ENCODE results near the gene TMEM63A. TPM values are rescaled to one million over a fixed set of nuclear protein-coding genes. Genes with fewer than 3 reads are reported as not detected.
A peak's percentile ranks its signal among the peaks of the same experiment; 100 is the strongest.

TMEM63A gene
- total RNA-seq, 5 donors from 2014 or later (not counting 1 experiment from before 2014, with no cell fraction given): 332 to 473 (median 390) TPM

DNA sequence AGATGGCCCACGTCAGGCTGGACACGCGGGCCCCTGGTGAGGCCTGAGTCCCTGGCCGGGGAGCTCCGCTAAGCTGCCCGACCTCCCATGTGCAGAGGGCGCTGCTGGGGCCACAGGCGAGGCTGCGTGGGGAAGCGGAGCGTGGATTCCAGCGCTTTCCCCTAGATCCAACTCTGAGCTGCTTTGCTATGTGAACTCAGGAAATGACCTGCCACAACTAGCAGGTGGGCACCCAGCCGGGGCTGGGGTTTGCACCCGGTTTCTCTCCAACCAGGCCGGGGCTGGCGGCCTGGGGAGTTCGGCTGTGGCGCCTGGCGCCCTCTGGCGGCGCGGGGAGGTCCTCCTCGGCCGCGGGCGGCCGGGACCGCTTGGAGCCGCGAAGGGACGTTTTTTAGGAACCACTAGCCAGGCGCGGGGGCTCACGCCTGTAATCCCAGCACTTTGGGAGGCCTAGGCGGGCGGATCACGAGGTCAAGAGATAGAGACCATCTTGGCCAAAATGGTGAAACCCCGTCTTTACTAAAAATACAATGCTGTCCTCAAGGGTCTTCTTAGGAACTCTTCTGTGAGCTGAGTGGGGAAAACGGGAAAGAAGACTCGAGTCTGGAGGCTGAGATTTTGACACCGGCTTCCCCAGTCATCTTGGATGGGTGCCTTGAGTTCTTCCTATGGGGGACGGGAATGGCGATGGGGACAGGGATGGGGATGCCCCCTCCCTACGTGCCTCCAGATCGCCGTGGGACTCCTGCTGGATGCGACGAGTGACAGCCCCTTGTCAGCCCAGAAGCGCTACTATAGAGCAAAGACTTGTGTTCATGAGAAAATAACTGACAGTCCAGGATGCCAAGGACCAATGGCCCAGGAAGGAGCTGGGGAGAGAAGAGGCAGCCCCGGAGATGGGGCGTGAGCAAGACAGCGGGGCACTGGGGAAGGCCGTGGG is 29.3 kb upstream of the TMEM63A start:
- peak overlapping the region in 1 of 3 donors; percentile 29 for H3K4me3 Mint-ChIP-seq

DNA sequence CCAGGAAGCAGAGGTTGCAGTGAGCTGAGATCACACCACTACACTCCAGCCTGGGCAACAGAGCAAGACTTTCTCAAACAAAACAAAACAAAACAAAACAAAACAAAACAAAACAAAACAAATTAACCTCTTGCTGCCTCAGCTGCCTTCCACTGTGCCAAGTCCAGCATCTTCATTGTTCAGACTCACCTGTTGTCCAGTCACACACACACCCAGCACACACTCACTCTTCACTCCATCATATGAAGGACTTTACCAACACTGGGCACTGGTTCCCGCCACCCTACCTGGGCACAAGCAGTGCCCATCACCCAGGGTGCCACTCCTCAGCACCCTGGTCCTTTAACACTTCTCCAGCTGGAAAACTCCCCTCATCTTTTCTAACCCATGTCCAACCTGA is 27.3 kb upstream of the TMEM63A start:
- H3K4me1 Mint-ChIP-seq: peaks cover 40 to 45% (median 41%) of the 10 kb centered on the region in 3 donors
- CTCF ChIA-PET: interaction anchor here (0.6 to 1.2 kb wide), 5 partner anchors 26 to 427 kb away, joined by 3 to 6 read pairs (median 3); partner anchors contain the start of gene TMEM63A (in 1 of the 2)
- Histone ChIP-seq H3K27me3 (replicated peaks in 1 of 2; ENCODE audit: control insufficient read depth in 2 of 2, extremely low read depth in 1 of 2, insufficient read depth in 2 of 2, low read length in 1 of 2) (no peaks in the 10 kb centered on the region), H3K9me3 (no peaks in the 10 kb centered on the region), H3K4me3 (ENCODE audit: control insufficient read depth in 1 of 2, extremely low read depth in 1 of 2, low read length in 1 of 2) (no peak overlapping the region), H3K36me3 (ENCODE audit: control insufficient read depth in 2 of 2, extremely low read depth in 1 of 2, insufficient read depth in 1 of 2, low read length in 1 of 2) (peaks cover 0 to 2% of the 10 kb centered on the region in 2 donors), H3K27ac (ENCODE audit: low read length) (no peak overlapping the region), H3K4me1 (ENCODE audit: control insufficient read depth in 1 of 2, extremely low read depth in 1 of 2, insufficient read depth in 2 of 2, low read length in 2 of 2) (peaks cover 17 to 33% of the 10 kb centered on the region in 2 experiments)
- peak overlapping the region; percentile 43 to 66 for H3K27ac Mint-ChIP-seq
- H3K36me3 Mint-ChIP-seq: no peaks in the 10 kb centered on the region
- H3K9me3 Mint-ChIP-seq: no peaks in the 10 kb centered on the region
- no peaks in the 10 kb centered on the region for H3K27me3 Mint-ChIP-seq
- peak overlapping the region in 1 of 3 donors; percentile 40 for H3K4me3 Mint-ChIP-seq
- 100% methylated on average over 1 of the region's 1 CpG for WGBS (ENCODE audit: insufficient coverage)
- ATAC-seq (replicated peaks in 1 of 4) (no peak), DNase-seq (no peak)
- POLR2A ChIA-PET: no interaction called here

More for the DNA sequence above, 29.3 kb upstream of the TMEM63A start:
- Histone ChIP-seq H3K4me3 (ENCODE audit: control insufficient read depth in 1 of 2, extremely low read depth in 1 of 2, low read length in 1 of 2) (peak overlapping the region in 1 of 2 donors; percentile 10), H3K36me3 (ENCODE audit: control insufficient read depth in 2 of 2, extremely low read depth in 1 of 2, insufficient read depth in 1 of 2, low read length in 1 of 2) (peaks cover 3 to 4% of the 10 kb centered on the region in 2 donors), H3K4me1 (ENCODE audit: control insufficient read depth in 1 of 2, extremely low read depth in 1 of 2, insufficient read depth in 2 of 2, low read length in 2 of 2) (peaks cover 17 to 27% of the 10 kb centered on the region in 2 experiments), H3K27me3 (replicated peaks in 1 of 2; ENCODE audit: control insufficient read depth in 2 of 2, extremely low read depth in 1 of 2, insufficient read depth in 2 of 2, low read length in 1 of 2) (no peaks in the 10 kb centered on the region), H3K27ac (ENCODE audit: low read length) (no peak overlapping the region), H3K9me3 (no peaks in the 10 kb centered on the region)
- Mint-ChIP-seq H3K9me3 (no peaks in the 10 kb centered on the region), H3K4me1 (peaks cover 31 to 35% (median 35%) of the 10 kb centered on the region in 3 donors), H3K36me3 (peaks cover 11% of the 10 kb centered on the region), H3K27ac (peak overlapping the region in 1 of 2 donors; percentile 66), H3K27me3 (no peaks in the 10 kb centered on the region)
- WGBS (ENCODE audit: insufficient coverage): 50% methylated on average over 46 of the region's 53 CpGs
- ChIA-PET POLR2A (interaction anchor here in 1 of 2 donors (0.5 kb wide), 1 partner anchor 841 kb away, joined by 4 read pairs; no protein-coding TSS in a partner anchor), CTCF (interaction anchor here (0.6 to 1.8 kb wide), 12 partner anchors 9 to 437 kb away, joined by 3 to 10 read pairs (median 4); partner anchors contain the start of genes PYCR2 (in 1 of the 2), SRP9 (in 1 of the 2) and TMEM63A (in 1 of the 2))
- ATAC-seq (replicated peaks in 1 of 4) (peak; percentile 77 to 96 (median 89)), DNase-seq (peak; percentile 25 to 86 (median 67))

DNA sequence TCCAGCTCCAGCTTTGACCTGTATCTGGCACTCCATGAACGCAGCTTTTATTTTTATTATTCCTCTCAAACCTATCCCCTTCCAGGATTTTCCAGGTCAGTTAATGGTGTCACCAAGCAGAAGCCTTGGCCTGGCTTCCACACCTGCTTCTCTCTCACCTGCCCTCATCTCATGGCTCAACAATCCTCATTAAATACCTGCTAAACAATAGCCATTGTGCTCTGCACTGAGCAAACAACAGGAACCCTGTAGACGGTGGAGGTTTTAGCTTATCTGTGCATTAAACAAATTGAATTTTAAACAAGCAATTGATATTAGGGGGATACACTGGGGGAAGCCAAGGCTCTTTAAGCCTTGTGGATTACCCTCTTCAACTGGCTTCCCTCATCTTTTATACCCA is 26.6 kb upstream of the TMEM63A start:
- ATAC-seq (replicated peaks in 1 of 4) (no peak), DNase-seq (no peak)
- Mint-ChIP-seq H3K9me3 (no peaks in the 10 kb centered on the region), H3K4me1 (peaks cover 40 to 46% (median 45%) of the 10 kb centered on the region in 3 donors), H3K27ac (peak overlapping the region in 1 of 2 donors; percentile 22), H3K4me3 (no peak overlapping the region), H3K36me3 (no peaks in the 10 kb centered on the region), H3K27me3 (no peaks in the 10 kb centered on the region)
- H3K4me1 ChIP-seq (ENCODE audit: control insufficient read depth in 1 of 2, extremely low read depth in 1 of 2, insufficient read depth in 2 of 2, low read length in 2 of 2): peaks cover 17 to 33% of the 10 kb centered on the region in 2 experiments
- CTCF ChIA-PET: interaction anchor here (0.6 to 1.2 kb wide), 2 partner anchors 21 to 427 kb away, joined by 3 to 6 read pairs; no protein-coding TSS in a partner anchor
- POLR2A ChIA-PET: no interaction called here
- 100% methylated on average over 1 of the region's 2 CpGs for WGBS (ENCODE audit: insufficient coverage)
- H3K27ac ChIP-seq (ENCODE audit: low read length): no peak overlapping the region
- H3K4me3 ChIP-seq (ENCODE audit: control insufficient read depth in 1 of 2, extremely low read depth in 1 of 2, low read length in 1 of 2): no peak overlapping the region
- no peaks in the 10 kb centered on the region for H3K9me3 ChIP-seq
- H3K36me3 ChIP-seq (ENCODE audit: control insufficient read depth in 2 of 2, extremely low read depth in 1 of 2, insufficient read depth in 1 of 2, low read length in 1 of 2): peaks cover 0 to 2% of the 10 kb centered on the region in 2 donors
- H3K27me3 ChIP-seq (replicated peaks in 1 of 2; ENCODE audit: control insufficient read depth in 2 of 2, extremely low read depth in 1 of 2, insufficient read depth in 2 of 2, low read length in 1 of 2): no peaks in the 10 kb centered on the region

DNA sequence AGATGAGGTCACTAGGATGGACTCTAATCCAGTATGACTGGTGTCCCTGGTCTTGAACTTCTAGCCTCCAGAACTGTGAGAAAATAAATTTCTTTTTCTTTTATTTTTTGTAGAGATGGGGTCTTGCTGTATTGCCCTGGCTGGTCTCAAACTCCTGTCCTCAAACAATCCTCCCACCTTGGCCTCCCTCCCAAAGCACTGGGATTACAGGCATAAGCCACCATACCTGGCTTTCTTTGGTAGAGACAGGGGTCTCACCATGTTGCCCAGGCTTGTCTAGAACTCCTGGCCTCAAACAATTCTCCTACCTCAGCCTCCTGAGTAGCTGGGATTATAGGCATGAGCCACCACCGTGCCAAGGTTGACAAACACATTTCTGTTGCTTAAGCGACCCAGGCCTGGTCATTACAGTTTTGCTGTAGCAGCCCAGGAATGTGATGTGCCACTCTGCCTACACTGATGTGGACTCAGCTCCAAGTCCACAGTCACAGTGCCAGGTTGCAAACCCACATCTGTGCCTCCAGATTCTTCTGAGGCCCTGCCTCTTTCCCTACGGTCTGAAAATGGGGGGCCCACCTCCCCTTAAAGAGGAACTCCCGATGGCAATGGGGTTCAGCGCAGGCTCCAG is 25.9 kb upstream of the TMEM63A start:
- H3K4me3 Mint-ChIP-seq: no peak overlapping the region
- 95% methylated on average over 5 of the region's 5 CpGs for WGBS (ENCODE audit: insufficient coverage)
- H3K4me1 Mint-ChIP-seq: peaks cover 40 to 49% (median 45%) of the 10 kb centered on the region in 3 donors
- H3K36me3 ChIP-seq (ENCODE audit: control insufficient read depth in 2 of 2, extremely low read depth in 1 of 2, insufficient read depth in 1 of 2, low read length in 1 of 2): peaks cover 0 to 2% of the 10 kb centered on the region in 2 donors
- no peaks in the 10 kb centered on the region for H3K27me3 ChIP-seq (replicated peaks in 1 of 2; ENCODE audit: control insufficient read depth in 2 of 2, extremely low read depth in 1 of 2, insufficient read depth in 2 of 2, low read length in 1 of 2)
- no peak overlapping the region for H3K4me3 ChIP-seq (ENCODE audit: control insufficient read depth in 1 of 2, extremely low read depth in 1 of 2, low read length in 1 of 2)
- H3K9me3 Mint-ChIP-seq: no peaks in the 10 kb centered on the region
- H3K4me1 ChIP-seq (ENCODE audit: control insufficient read depth in 1 of 2, extremely low read depth in 1 of 2, insufficient read depth in 2 of 2, low read length in 2 of 2): peaks cover 17 to 33% of the 10 kb centered on the region in 2 experiments
- ChIA-PET POLR2A (no interaction called here), CTCF (interaction anchor here (0.6 to 1.2 kb wide), 2 partner anchors 22 to 426 kb away, joined by 3 to 6 read pairs; no protein-coding TSS in a partner anchor)
- DNase-seq: no peak
- peak overlapping the region in 1 of 2 donors; percentile 64 for H3K27ac Mint-ChIP-seq
- no peak overlapping the region for H3K27ac ChIP-seq (ENCODE audit: low read length)
- ATAC-seq (replicated peaks in 1 of 4): no peak
- no peaks in the 10 kb centered on the region for H3K27me3 Mint-ChIP-seq
- H3K36me3 Mint-ChIP-seq: no peaks in the 10 kb centered on the region
- H3K9me3 ChIP-seq: no peaks in the 10 kb centered on the region

DNA sequence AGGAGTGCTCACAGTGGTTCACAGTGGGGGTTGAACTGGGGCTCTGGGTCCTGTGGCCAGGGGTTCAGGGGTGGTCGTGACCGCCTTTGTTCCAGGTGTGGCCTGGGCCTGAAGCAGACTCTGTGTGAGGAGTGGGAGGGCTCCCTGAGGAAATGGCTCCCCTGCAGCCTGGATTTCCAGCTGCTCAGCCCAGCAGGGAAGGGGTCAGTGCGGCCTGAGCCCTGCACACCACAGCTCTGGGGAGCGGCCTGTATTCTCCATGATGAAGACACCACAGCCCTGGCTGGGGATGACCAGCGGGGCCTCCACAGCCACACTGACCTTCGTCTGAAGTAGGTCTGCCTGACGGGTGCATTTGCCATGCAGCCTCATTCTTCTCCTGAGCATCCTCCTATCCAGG is 25.2 kb upstream of the TMEM63A start:
- no peak overlapping the region for H3K4me3 Mint-ChIP-seq
- H3K27me3 Mint-ChIP-seq: no peaks in the 10 kb centered on the region
- no peaks in the 10 kb centered on the region for H3K36me3 Mint-ChIP-seq
- Histone ChIP-seq H3K36me3 (ENCODE audit: control insufficient read depth in 2 of 2, extremely low read depth in 1 of 2, insufficient read depth in 1 of 2, low read length in 1 of 2) (no peaks in the 10 kb centered on the region), H3K4me1 (ENCODE audit: control insufficient read depth in 1 of 2, extremely low read depth in 1 of 2, insufficient read depth in 2 of 2, low read length in 2 of 2) (peaks cover 17 to 33% of the 10 kb centered on the region in 2 experiments), H3K9me3 (no peaks in the 10 kb centered on the region), H3K4me3 (ENCODE audit: control insufficient read depth in 1 of 2, extremely low read depth in 1 of 2, low read length in 1 of 2) (no peak overlapping the region), H3K27me3 (replicated peaks in 1 of 2; ENCODE audit: control insufficient read depth in 2 of 2, extremely low read depth in 1 of 2, insufficient read depth in 2 of 2, low read length in 1 of 2) (no peaks in the 10 kb centered on the region), H3K27ac (ENCODE audit: low read length) (no peak overlapping the region)
- ChIA-PET POLR2A (interaction anchor here in 1 of 2 donors (0.5 kb wide), 1 partner anchor 24 kb away, joined by 3 read pairs; no protein-coding TSS in a partner anchor), CTCF (no interaction called here)
- H3K27ac Mint-ChIP-seq: peak overlapping the region in 1 of 2 donors; percentile 52
- peaks cover 40 to 49% (median 46%) of the 10 kb centered on the region in 3 donors for H3K4me1 Mint-ChIP-seq
- no peak for ATAC-seq (replicated peaks in 1 of 4)
- DNase-seq: no peak
- no peaks in the 10 kb centered on the region for H3K9me3 Mint-ChIP-seq
- WGBS (ENCODE audit: insufficient coverage): 92% methylated on average over 6 of the region's 7 CpGs

DNA sequence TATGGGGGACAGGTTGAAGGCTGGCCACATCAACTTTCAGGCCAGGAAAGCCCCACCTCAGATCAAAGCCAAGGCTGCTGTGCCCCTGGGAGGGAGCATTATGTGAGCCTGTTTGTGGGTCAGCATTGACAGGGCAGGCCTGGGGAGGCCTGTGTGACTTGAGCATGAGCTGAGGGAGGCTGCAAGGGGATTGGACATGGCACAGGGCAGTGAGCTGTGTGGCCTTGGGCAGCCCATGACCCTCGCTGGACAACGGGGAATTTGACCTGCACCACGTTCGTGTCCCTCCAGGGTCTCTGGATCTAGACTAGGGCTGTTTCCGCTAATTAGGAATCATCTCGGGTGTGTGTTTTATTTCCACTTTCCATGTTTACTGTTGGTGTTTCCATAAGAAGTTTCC is 24.3 kb upstream of the TMEM63A start:
- H3K4me1 Mint-ChIP-seq: peaks cover 34 to 45% (median 41%) of the 10 kb centered on the region in 3 donors
- no peak overlapping the region for H3K4me3 Mint-ChIP-seq
- H3K27ac Mint-ChIP-seq: peak overlapping the region in 1 of 2 donors; percentile 90
- Histone ChIP-seq H3K36me3 (ENCODE audit: control insufficient read depth in 2 of 2, extremely low read depth in 1 of 2, insufficient read depth in 1 of 2, low read length in 1 of 2) (no peaks in the 10 kb centered on the region), H3K27ac (ENCODE audit: low read length) (no peak overlapping the region), H3K27me3 (replicated peaks in 1 of 2; ENCODE audit: control insufficient read depth in 2 of 2, extremely low read depth in 1 of 2, insufficient read depth in 2 of 2, low read length in 1 of 2) (no peaks in the 10 kb centered on the region), H3K4me3 (ENCODE audit: control insufficient read depth in 1 of 2, extremely low read depth in 1 of 2, low read length in 1 of 2) (no peak overlapping the region), H3K9me3 (no peaks in the 10 kb centered on the region), H3K4me1 (ENCODE audit: control insufficient read depth in 1 of 2, extremely low read depth in 1 of 2, insufficient read depth in 2 of 2, low read length in 2 of 2) (peaks cover 17 to 28% of the 10 kb centered on the region in 2 experiments)
- no peaks in the 10 kb centered on the region for H3K9me3 Mint-ChIP-seq
- CTCF ChIA-PET: interaction anchor here in 1 of 2 donors (1.1 to 1.6 kb wide), 2 partner anchors 9 to 25 kb away, joined by 3 to 5 read pairs; no protein-coding TSS in a partner anchor
- POLR2A ChIA-PET: interaction anchor here in 1 of 2 donors (0.6 kb wide), 1 partner anchor 25 kb away, joined by 4 read pairs; no protein-coding TSS in a partner anchor
- no peaks in the 10 kb centered on the region for H3K27me3 Mint-ChIP-seq
- DNase-seq (no peak), ATAC-seq (replicated peaks in 1 of 4) (no peak)
- no peaks in the 10 kb centered on the region for H3K36me3 Mint-ChIP-seq
- WGBS (ENCODE audit: insufficient coverage): 98% methylated on average over 6 of the region's 6 CpGs
